SK-N-MC (cell line): ENCODE results near the gene NUP50.

Experiments used
- FOXP2 ChIP-seq: optimal IDR thresholded peaks from 2 replicates; pipeline ENCODE3; 2011; ENCODE audit warnings: mild to moderate bottlenecking, moderate library complexity; ENCODE audit not compliant: insufficient read depth; ENCODE audit errors: extremely low read length, control extremely low read depth
- POLR2AphosphoS5 ChIP-seq: IDR thresholded peaks from 2 replicates; pipeline ENCODE4 v1.6.1; 2012; ENCODE audit warnings: mild to moderate bottlenecking, low read depth, low read length, borderline replicate concordance

DNA sequence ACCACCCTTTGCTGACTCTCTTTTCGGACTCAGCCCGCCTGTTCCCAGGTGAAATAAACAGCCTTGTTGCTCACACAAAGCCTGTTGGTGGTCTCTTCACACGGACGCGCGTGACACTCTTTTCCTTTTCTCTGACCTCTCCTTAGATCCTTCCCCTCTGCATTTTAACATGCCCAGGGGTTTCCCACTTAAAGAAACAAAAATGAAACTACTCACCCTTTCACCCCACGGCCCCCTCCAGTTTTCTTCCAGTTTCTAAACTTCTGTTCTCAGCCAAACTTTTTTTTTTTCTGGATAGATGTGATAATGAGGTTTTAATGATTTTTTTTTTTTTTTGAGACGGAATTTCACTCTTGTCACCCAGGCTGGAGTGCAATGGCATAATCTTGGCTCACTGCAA, 32.8 kb upstream of the NUP50 start:
- TF ChIP-seq FOXP2 = no peak
- TF ChIP-seq POLR2AphosphoS5 = no peak
